GM21825 (cell line): ENCODE data around the gene ZNF423.

Experiments
- ATAC-seq: cut with Tn5 transposase; IDR thresholded peaks from one replicate; pipeline ENCODE4 v1.9.1; 2021; ENCODE audit warnings: mild to moderate bottlenecking, moderate library complexity; ENCODE audit not compliant: unreplicated experiment

The ZNF423 gene

GRCh38 chr16:49651996-49652395 is 203.9 kb downstream of the ZNF423 start:
- ATAC-seq: no peak

GRCh38 chr16:49651226-49651625 is 204.7 kb downstream of the ZNF423 start:
- ATAC-seq: no peak

- ATAC-seq: no peak
Measured at GRCh38 chr16:49650603-49651002, 205.3 kb downstream of the ZNF423 start.

- no peak for ATAC-seq
Measured at GRCh38 chr16:49649013-49649765, 206.7 kb downstream of the ZNF423 start.

GRCh38 chr16:49647673-49648072 is 208.2 kb downstream of the ZNF423 start:
- no peak for ATAC-seq

- ATAC-seq: no peak
Measured at GRCh38 chr16:49645263-49645662, 210.6 kb downstream of the ZNF423 start.

GRCh38 chr16:49644145-49644463 is 211.8 kb downstream of the ZNF423 start:
- ATAC-seq: no peak

- no peak for ATAC-seq
Measured at GRCh38 chr16:49643429-49644144, 212.3 kb downstream of the ZNF423 start.

GRCh38 chr16:49641250-49641649 is 214.7 kb downstream of the ZNF423 start:
- ATAC-seq: no peak

- ATAC-seq: no peak
Measured at GRCh38 chr16:49640581-49640980, 215.3 kb downstream of the ZNF423 start.

GRCh38 chr16:49639739-49640431 is 216.0 kb downstream of the ZNF423 start:
- no peak for ATAC-seq

- ATAC-seq: no peak
Measured at GRCh38 chr16:49638673-49639610, 217.0 kb downstream of the ZNF423 start.

GRCh38 chr16:49637933-49638672 is 217.8 kb downstream of the ZNF423 start:
- no peak for ATAC-seq

- no peak for ATAC-seq
Measured at GRCh38 chr16:49637511-49637910, 218.4 kb downstream of the ZNF423 start.

GRCh38 chr16:49636608-49637007 is 219.3 kb downstream of the ZNF423 start:
- ATAC-seq: no peak

GRCh38 chr16:49635591-49636581 is 220.0 kb downstream of the ZNF423 start:
- no peak for ATAC-seq

GRCh38 chr16:49635009-49635350 is 220.9 kb downstream of the ZNF423 start:
- ATAC-seq: no peak

- no peak for ATAC-seq
Measured at GRCh38 chr16:49634235-49635008, 221.5 kb downstream of the ZNF423 start.
